Pulmonary artery endothelial cell (primary cell): ENCODE results near the gene MAP4K3. TPM values are rescaled to one million over a fixed set of nuclear protein-coding genes. Genes with fewer than 3 reads are reported as not detected.
"Not testable (repeated sequence)": the region's sequence is repeated elsewhere in the genome, so short reads cannot be mapped to it uniquely, and the experiment has no call there.

Experiments
- DNase-seq: peaks from one replicate; pipeline ENCODE4 v3.0.0-alpha.2; 2011; ENCODE audit warnings: low read depth, low spot score
- total RNA-seq: library from RNA; depleted of rRNA; stranded (reverse); fragments of >200 nt; gene quantifications from 2 replicates; pipeline ENCODE4 v1.2.3, GENCODE V29; 2014

Gene MAP4K3
- total RNA-seq, 1 donor from 2014 or later = 19.1 TPM

DNA sequence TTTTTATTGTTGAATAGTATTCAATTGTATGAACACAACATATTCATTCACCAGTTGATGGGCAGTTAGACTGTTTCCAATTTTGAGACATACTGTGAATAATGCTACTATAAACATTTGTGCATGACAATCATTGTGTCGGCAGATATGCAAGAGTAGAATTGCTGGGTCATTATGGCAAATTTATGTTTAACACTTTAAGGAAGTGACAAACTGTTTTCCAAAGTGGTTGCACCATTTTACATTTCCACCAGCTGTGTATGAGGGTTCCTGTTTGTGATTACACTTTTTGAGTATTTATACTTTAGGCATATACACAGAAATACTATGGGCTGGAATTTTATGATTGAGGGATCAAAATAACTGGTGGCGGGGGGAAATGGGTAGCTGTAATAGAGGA lies 61.2 kb downstream of the MAP4K3 start:
- DNase-seq = no peak

DNA sequence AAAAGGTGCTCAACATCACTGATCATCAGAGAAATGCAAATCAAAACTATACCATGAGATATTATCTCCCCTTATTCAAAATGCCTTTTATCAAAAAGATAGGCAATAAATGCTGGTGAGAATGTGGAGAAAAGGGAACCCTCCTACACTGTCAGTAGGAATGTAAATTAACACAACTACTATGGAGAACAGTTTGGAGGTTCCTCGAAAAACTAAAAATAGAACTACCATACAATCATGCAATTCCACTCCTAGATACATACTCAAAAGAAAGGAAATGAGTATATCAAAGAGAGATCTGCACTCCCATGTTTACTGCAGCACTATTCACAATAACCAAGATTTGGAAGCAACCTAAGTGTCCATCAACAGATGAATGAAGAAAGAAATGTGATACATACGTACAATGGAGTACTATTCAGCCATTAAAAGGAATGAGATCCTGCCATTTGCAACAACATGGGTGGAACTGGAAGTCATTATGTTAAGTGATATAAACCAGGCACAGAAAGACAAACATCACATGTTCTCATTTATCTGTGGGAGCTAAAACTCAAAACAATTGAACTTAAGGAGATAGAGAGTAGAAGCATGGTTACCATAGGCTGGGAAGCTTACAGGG lies 63.8 kb downstream of the MAP4K3 start:
- DNase-seq = no peak

DNA sequence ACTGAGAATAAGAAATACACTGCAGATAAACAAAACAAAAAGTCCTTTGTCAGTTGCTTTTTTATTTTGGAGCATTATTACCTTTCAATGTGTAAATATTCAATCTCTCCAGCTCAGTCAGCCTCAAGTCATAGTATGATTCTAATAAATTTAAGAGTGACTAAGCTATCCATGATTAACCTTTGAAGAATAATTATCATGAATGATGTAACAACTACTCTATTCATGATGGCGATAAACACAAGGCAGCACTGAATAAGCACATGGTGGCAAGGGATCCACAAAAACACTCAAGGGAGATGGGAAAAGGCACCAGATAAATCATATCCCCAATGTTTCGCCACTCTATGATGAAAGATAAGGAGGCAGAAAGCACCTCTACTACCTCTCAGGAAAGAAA lies 67.0 kb downstream of the MAP4K3 start:
- DNase-seq = no peak

DNA sequence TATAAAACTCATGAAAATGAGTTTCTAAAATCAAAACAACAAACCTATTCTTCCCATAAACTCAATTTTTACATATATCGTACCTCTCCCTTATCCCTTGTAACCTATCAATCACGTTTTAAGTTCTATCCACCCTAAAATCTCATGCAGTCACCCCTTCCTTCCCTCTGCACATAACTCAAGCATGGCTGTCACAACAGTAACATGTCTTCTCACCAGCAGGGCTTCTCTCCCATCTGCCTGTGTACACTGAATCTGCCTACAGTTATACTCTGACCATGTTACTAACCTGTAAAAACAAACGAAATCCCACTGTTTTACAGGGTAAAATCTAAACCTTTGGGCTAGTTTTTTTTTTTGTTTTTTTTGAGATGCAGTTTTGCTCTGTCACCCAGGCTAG lies 68.2 kb downstream of the MAP4K3 start:
- DNase-seq = no peak

DNA sequence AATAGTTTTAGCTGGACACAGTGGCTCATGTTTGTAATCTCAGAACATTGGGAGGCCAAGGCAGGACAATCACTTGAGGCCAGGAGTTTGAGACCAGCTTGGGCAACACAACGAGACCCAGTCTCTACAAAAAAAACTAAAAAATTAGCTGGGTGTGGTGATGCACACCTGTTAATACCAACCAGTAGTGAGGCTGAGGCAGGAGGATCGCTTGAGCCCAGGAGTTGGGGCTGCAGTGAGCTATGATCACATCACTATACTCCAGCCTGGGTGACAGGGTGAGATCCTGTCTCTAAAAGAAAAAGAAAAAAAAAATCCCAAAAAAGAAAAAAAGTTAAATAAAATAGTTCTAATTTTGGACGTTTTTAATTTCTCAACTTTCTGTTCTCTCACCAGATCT lies 68.7 kb downstream of the MAP4K3 start:
- no peak for DNase-seq

DNA sequence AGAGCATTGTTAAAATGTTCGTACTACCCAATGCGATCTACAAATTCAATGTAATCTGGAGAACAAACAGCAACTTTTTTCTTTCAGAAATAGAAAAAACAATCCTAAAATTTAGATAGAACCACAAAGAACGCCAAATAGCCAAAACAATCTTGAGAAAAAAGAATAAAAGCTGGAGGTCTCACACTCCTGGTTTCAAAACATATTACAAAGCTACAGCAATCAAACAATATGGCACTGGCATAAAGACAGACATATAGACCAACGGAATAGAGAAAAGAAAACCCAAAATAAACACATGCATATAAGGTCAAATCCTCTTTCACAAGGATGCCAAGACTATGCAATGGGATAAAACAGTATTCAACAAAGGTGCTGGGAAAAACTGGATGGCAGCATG lies 74.5 kb downstream of the MAP4K3 start:
- no peak for DNase-seq

DNA sequence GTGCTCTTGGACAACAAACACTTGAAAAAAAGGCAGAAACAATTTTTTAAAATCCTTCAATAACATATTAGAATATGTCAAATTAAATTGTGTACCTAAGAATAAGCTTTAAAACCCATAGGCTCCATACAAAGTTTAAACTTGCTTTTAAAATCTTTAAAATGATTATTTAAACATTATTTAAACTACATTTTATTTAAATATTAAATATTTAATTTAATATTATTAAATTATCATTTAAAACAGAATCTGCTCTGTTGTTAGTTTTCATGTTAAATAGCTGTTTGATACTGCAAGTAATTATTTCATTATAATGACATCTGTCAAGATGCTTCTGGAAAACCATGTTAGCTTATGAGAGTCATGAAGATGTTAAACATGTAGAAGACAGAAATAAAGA lies 75.6 kb downstream of the MAP4K3 start:
- no peak for DNase-seq

DNA sequence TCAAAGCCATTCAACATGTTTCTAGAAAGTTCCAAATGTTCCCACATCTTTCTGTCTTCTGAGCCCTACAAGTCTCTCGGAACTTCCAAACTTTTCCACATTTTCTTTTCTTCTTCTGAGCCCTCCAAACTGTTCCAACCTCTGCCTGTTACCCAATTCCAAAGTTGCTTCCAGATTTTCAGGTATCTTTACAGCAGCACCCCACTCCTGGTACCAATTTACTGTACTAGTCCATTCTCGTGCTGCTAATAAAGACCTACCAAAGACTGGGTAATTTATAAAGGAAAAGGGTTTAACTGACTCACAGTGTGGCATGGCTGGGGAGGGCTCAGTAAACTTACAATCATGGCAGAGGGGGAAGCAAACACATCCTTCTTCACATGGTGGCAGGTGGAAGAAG lies 76.7 kb downstream of the MAP4K3 start:
- not testable (repeated sequence) for DNase-seq

DNA sequence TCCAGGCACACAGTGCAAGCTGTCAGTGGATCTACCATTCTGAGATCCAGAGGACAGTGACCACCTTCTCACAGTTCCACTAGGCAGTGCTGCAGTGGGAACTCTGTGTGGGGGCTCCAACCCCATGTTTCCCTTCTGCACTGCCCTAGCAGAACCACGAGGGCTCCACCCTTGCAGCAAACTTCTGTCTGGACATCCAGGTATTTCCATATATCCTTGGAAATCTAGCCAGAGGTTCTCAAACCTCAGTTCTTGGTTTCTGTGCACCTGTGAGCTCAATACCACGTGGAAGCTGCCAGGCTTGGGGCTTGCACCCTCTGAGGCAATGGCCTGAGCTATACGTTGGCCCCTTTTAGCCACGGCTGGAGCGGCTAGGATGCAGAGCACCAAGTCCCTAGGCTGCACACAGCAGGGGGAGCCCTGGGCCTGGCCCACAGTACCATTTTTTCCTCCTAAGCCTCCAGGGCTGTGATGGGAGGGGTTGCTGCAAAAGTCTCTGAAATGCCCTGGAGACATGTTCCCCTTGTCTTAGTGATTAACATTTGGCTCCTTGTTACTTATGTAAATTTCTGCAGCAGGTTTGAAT lies 77.5 kb downstream of the MAP4K3 start:
- DNase-seq = no peak

DNA sequence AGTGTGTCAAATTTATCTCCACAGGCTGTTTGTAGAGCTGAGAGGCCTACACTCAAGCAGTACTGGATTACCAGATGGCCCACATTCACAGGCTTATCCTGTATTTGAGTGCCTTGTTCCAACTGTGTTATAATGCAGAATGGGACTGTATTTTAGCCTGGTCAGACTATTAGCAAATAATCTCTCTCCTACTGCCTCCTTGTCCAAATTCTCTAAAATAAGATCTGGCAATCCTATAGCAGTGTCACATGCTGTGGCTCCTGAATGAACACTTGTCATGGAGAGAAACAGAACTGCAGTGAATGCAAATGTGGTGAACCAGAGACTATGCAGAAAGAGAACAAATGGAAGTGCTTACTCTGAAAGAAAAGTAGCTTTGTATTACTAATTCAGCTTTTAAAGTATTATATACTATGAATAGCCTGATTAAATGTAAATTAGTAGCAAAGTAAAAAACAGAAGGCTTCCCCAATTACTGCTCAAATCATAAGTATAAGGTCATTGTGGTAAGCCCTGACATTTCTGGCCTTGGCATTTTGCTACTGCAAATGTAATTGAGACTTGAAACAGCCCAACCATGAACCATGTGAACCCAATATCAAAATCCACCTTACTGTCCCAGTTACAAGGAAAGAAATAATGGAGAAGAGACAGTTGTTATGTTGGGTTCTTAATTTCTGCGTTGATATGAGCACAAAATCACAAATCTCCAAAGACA lies 80.0 kb downstream of the MAP4K3 start:
- DNase-seq = no peak

DNA sequence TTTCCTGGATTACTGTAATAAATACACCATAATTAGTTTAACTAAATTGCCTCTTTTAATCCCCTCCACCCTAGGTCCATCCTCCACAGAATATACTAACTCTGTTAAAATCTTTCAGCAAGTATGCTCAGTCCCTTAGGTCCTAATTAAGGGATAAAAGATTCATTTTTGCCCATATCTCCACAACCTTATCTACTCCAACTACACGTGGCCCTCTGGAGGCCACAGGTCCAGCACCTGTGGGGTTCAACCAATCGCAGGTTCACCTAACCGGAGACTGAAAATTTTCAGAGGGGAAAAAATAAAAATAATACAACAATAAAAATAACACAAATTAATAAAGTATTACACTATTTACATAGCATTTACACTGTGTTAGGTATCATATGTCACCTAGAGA lies 86.4 kb downstream of the MAP4K3 start:
- no peak for DNase-seq

DNA sequence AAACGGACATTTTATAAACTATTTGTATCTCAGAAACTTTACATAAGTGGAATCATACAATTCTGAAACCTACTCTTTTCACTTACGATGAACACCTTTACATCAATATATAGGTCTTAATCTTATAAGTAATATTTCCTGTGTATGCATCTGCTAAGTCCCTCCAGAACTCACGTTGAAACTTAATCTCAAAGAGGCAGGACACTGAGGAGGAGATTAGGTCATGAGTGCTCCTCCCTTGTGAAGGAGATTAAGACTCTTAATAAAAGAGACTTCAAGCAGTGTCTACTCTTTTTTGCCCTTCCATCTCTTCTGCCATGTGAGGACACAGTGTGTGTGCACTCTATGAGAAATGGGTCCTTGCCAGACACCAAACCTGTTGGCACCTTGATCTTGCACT lies 98.6 kb downstream of the MAP4K3 start:
- DNase-seq = no peak

DNA sequence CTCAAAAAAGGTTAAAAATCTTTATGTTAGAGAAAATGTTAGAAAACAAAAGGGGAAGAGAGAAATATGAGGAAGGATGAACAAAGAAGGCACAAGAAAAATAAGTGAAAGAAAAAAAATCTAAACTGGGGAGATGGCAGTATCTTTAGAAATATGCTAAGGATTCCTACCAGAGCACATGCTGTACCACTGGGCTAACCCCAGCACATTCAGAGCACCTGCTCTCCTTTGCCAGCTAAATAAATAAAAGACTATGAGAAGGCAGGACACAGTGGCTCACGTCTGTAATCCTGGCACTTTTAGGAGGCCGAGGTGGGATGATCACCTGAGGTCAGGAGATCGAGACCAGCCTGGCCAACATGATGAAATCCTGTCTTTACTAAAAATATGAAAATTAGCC lies 101.2 kb downstream of the MAP4K3 start:
- no peak for DNase-seq

DNA sequence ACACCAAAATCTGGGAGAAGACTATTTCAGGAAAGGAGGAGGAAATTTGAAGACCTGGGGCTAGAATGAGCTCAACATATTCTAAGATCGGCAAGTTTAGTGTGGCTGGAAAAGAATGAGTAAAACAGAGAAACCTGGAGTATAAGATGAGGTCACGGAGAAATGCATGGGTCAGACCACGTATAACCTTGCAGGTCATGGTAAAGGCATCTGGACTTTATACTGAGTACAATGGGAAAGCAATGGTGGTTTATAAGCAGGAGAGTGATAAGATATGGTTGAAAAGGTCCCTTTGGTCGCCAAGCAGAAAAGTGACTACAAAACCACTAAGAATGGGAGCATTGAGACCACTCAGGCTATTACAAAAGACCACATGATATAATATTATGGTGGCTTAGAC lies 102.1 kb downstream of the MAP4K3 start:
- no peak for DNase-seq

DNA sequence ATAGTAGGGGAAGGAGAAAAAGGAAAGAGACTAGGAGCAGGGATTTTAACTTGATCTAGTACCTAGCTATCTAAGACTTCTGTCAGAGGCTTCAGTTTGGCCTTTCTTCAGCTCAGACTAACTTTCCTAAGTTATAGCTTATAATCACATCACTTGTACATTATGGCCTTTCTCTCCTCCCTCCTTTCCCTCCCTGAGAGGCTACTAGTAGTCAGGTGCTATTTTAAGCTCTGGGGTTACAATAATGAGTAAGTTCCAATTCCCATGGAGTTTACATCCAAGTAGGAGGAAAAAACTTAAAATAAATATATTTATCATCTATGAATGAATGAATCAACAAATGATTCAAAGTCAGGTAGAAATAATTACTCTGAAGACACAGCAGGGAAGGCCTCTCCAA lies 102.6 kb downstream of the MAP4K3 start:
- no peak for DNase-seq

DNA sequence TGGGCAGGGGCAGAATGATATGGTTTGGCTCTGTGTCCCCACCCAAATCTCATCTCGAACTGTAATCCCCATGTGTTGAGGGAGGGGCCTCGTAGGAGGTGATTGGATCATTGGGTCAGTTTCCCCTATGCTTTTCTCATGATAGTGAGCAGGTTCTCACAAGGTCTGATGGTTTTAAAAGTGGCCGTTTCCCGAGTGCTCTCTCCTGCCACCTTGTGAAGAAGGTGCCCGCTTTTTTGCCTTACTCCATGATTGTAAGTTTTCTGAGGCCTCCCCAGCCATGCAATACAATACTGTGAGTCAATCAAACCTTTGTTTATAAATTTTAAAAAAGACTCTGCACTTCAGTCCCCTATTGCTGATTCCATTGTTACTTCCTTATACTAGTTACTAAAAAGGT lies 110.4 kb downstream of the MAP4K3 start:
- no peak for DNase-seq

DNA sequence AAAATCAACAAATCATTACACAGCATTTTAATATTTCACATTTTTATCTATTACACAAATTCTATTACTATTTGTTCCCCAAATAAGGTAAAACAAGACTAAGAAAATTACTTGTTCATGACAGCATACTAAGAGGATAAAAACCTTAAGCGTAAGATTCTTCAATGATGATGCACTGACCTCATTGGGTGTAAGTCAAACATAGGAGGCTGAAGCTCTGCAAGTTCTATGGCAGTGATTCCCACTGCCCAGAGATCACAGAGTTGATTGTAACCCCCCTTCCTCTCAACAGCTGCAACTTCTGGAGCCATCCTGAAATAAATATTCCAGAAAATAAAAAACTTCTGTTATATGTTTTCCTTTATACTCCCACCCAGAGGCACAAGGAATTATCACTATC lies 111.1 kb downstream of the MAP4K3 start:
- DNase-seq = no peak

DNA sequence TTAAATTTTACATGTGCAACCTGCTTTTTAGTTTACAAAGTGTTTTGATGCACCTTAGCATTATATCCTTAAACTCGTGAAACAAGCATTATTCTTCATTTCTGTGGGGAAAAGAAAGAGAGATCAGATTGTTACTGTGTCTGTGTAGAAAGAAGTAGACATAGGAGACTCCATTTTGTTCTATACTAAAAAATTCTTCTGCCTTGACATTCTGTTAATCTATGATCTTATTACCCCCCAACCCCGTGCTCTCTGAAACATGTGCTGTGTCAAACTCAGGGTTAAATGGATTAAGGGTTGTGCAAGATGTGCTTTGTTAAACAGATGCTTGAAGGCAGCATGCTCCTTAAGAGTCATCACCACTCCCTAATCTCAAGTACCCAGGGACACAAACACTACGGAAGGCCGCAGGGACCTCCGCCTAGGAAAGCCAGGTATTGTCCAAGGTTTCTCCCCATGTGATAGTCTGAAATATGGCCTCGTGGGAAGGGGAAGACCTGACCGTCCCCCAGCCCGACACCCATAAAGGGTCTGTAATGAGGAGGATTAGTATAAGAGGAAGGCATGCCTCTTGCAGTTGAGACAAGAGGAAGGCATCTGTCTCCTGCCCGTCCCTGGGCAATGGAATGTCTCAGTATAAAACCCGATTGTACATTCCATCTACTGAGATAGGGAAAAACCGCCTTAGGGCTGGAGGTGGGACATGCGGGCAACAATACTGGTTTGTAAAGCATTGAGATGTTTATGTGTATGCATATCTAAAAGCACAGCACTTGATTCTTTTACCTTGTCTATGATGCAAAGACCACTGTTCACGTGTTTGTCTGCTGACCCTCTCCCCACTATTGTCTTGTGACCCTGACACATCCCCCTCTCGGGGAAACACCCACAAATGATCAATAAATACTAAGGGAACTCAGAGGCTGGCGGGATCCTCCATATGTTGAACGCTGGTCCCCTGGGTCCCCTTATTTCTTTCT lies 115.7 kb downstream of the MAP4K3 start:
- DNase-seq = not testable (repeated sequence)

DNA sequence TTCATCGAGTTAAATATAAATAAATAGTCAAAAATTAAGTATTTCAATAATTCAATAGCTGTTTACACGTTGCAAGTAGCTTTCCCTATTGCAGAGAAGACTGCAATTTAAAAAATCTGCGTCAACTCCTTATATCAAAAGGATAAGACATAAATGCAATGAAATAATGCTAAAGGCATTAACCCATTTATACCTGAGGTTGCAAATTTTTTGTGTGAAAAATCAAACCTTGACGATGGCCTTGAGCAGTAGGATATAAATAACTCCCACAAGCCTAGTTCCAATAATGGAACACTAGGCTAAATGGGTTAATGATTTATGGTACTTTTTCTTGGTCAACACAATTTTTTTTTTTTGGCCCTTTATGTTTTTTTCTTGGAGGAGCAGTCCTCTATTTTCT lies 116.9 kb downstream of the MAP4K3 start:
- DNase-seq = no peak

DNA sequence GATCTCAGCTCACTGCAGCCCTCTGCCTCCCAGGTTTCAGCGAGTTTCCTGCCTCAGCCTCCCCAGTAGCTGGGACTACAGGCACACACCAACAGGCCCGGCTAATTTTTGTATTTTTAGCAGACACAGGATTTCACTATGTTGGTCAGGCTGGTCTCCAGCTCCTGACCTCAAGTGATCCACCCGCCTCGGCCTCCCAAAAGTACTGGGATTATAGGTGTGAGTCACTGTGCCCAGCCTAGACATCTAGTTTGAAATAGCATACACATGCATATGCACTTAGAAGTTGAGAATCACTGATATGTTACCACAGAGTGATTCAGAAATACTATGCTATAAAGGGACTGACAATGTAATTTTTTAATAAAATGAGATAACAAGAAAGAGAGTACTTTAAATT lies 123.5 kb downstream of the MAP4K3 start:
- no peak for DNase-seq

DNA sequence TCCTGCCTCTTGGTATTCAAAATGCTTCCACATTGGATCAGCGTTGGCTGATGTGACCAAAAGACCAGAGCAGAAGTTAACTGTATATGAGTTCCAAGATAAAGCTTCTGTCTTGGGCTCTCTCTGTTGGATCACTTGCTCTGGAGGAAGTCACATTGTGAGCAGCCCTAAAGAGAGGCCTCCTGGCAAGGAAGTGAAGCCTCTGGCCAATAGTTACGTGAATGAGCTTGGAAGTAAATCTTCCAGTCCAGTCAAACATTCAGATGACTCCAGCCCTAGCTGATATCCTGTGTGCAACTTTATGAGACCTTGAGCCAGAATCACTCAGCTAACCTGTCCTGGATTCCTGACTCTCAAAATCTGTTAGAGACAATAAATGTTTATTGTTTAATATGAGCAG lies 125.6 kb downstream of the MAP4K3 start:
- no peak for DNase-seq

DNA sequence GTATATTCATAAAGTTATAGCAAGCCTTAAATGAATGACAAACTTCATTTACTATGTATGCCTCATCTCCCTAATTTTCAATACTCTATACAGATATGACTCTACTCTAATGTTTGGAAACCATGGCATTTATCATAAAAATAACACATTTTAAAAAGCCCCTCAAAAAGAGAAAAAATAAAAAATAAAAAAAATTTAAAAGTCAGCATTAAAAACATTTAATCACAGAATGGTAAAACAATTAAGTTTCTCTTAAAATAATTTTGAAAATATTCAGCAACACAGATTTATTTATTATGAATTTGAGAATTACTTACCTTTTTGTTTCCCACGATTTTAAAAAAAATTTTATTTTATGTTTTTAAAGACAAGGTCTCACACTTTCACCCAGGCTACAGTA lies 128.3 kb downstream of the MAP4K3 start:
- DNase-seq = no peak
